Muscle of back (tissue), 13 donors: ENCODE results near the gene EMC1. TPM values are rescaled to one million over a fixed set of nuclear protein-coding genes. Genes with fewer than 3 reads are reported as not detected.
"Not testable (repeated sequence)": the region's sequence is repeated elsewhere in the genome, so short reads cannot be mapped to it uniquely, and the experiment has no call there.

Source experiments
- DNase-seq, 3 donors: peaks; one replicate each; pipeline versions ENCODE4 v3.0.0 to v3.0.0-alpha.2; 2013
- long read RNA-seq, 9 donors: transcript quantifications; one replicate each; lab custom pipeline, GENCODE V29; 2026
- polyA plus RNA-seq, 10 donors: library from polyadenylated mRNA; unstranded; fragments of 120-200 nt; gene quantifications; one replicate each; pipeline ENCODE4 v1.2.1, GENCODE V29; 2013; ENCODE audit not compliant: insufficient read length in 10 of 10

EMC1 gene
- polyA plus RNA-seq = 10 to 100 TPM; 29.9 to 39.8 (median 35.8) TPM
- long read RNA-seq, donor 1, full-length matches to known transcripts = 7 of 7 reads
- long read RNA-seq, donor 1, partial matches to known transcripts = 0 of 7 reads
- long read RNA-seq, donor 1, other reads (novel, unspliced or antisense) = 0 of 7 reads
- long read RNA-seq, donor 2, partial matches to known transcripts = 0 of 1 reads
- long read RNA-seq, donor 2, other reads (novel, unspliced or antisense) = 0 of 1 reads
- long read RNA-seq, donor 3 = 0 reads
- long read RNA-seq, donor 4 = 0 reads
- long read RNA-seq, donor 5, full-length matches to known transcripts = 5 of 5 reads
- long read RNA-seq, donor 5, partial matches to known transcripts = 0 of 5 reads
- long read RNA-seq, donor 5, other reads (novel, unspliced or antisense) = 0 of 5 reads
- long read RNA-seq, donor 6, full-length matches to known transcripts = 3 of 3 reads
- long read RNA-seq, donor 6, partial matches to known transcripts = 0 of 3 reads
- long read RNA-seq, donor 6, other reads (novel, unspliced or antisense) = 0 of 3 reads
- long read RNA-seq, donor 7, full-length matches to known transcripts = 2 of 2 reads
- long read RNA-seq, donor 7, partial matches to known transcripts = 0 of 2 reads
- long read RNA-seq, donor 7, other reads (novel, unspliced or antisense) = 0 of 2 reads
- long read RNA-seq, donor 8, full-length matches to known transcripts = 2 of 2 reads
- long read RNA-seq, donor 8, partial matches to known transcripts = 0 of 2 reads
- long read RNA-seq, donor 8, other reads (novel, unspliced or antisense) = 0 of 2 reads
- long read RNA-seq, donor 9 = 0 reads

GRCh38 chr1:19251305-19252196 lies at the start of gene EMC1, which contains the start of gene MRTO4:
Gene EMC1, minus strand, starts transcription at chr1:19251524. Its CDS starts 15 bp downstream, at chr1:19251509.
Gene MRTO4, plus strand, starts transcription at chr1:19251805. Its CDS starts 31 bp downstream, at chr1:19251836.
- peak; percentile 84 to 98 (median 93) for DNase-seq

- DNase-seq = no peak
Observed at GRCh38 chr1:19300211-19300610, 48.9 kb upstream of the EMC1 start.

GRCh38 chr1:19294638-19295037 lies 43.3 kb upstream of the EMC1 start:
- no peak for DNase-seq

GRCh38 chr1:19289244-19289643 lies 37.9 kb upstream of the EMC1 start:
- no peak for DNase-seq

GRCh38 chr1:19288324-19289241 lies 37.3 kb upstream of the EMC1 start, which contains the start of gene AKR7A3:
Gene AKR7A3, minus strand, starts transcription at chr1:19288770. Its CDS starts 61 bp downstream, at chr1:19288709.
- DNase-seq = peak in 1 of 3 donors; percentile 52

GRCh38 chr1:19287436-19288185 lies 36.3 kb upstream of the EMC1 start:
- DNase-seq = no peak

GRCh38 chr1:19285807-19286206 lies 34.5 kb upstream of the EMC1 start:
- not testable (repeated sequence) for DNase-seq

GRCh38 chr1:19285366-19285765 lies 34.0 kb upstream of the EMC1 start:
- DNase-seq = not testable (repeated sequence)

GRCh38 chr1:19284881-19285280 lies 33.6 kb upstream of the EMC1 start:
- DNase-seq = no peak

- DNase-seq = no peak
Observed at GRCh38 chr1:19283891-19284290, 32.6 kb upstream of the EMC1 start.

GRCh38 chr1:19274636-19275035 lies 23.3 kb upstream of the EMC1 start:
- DNase-seq = no peak

- DNase-seq = not testable (repeated sequence)
Observed at GRCh38 chr1:19273844-19274531, 22.7 kb upstream of the EMC1 start.

- DNase-seq = no peak
Observed at GRCh38 chr1:19273106-19273843, 22.0 kb upstream of the EMC1 start.

GRCh38 chr1:19272064-19272463 lies 20.7 kb upstream of the EMC1 start:
- DNase-seq = no peak

- not testable (repeated sequence) for DNase-seq
Observed at GRCh38 chr1:19270343-19270730, 19.0 kb upstream of the EMC1 start.

- not testable (repeated sequence) for DNase-seq
Observed at GRCh38 chr1:19269427-19270342, 18.4 kb upstream of the EMC1 start.

- no peak for DNase-seq
Observed at GRCh38 chr1:19268445-19268844, 17.1 kb upstream of the EMC1 start.
